Left kidney (tissue), 2 donors: ENCODE results near the gene PIANP. TPM values are rescaled to one million over a fixed set of nuclear protein-coding genes. Genes with fewer than 3 reads are reported as not detected.
"Not testable (repeated sequence)": the region's sequence is repeated elsewhere in the genome, so short reads cannot be mapped to it uniquely, and the experiment has no call there.

Experiments
- DNase-seq: peaks from one replicate; pipeline ENCODE4 v3.0.0-alpha.2; 2013
- polyA plus RNA-seq: library from polyadenylated mRNA; unstranded; fragments of 120-200 nt; gene quantifications from one replicate; pipeline ENCODE4 v1.2.1, GENCODE V29; 2013; ENCODE audit not compliant: insufficient read length

Gene PIANP
- polyA plus RNA-seq, 1 donor: 12.1 TPM

- not testable (repeated sequence) for DNase-seq
These were observed 7.7 kb upstream of the PIANP start for GRCh38 chr12:6708351-6708750.

GRCh38 chr12:6703631-6704030, 3.0 kb upstream of the PIANP start:
- no peak for DNase-seq

GRCh38 chr12:6701078-6701768, 608 bp upstream of the PIANP start:
- no peak for DNase-seq

GRCh38 chr12:6699989-6700645, 498 bp downstream of the PIANP start:
- no peak for DNase-seq

- DNase-seq: no peak
These were observed 1.2 kb downstream of the PIANP start for GRCh38 chr12:6699259-6699988.

GRCh38 chr12:6698352-6699046, 2.1 kb downstream of the PIANP start:
- no peak for DNase-seq

GRCh38 chr12:6697584-6698351, 2.8 kb downstream of the PIANP start:
- peak; percentile 46 for DNase-seq

GRCh38 chr12:6696690-6697583, 3.7 kb downstream of the PIANP start:
- peak; percentile 20 for DNase-seq

GRCh38 chr12:6695313-6696045, 5.1 kb downstream of the PIANP start:
- DNase-seq: no peak

- DNase-seq: no peak
These were observed 5.9 kb downstream of the PIANP start for GRCh38 chr12:6694701-6695100.

GRCh38 chr12:6693832-6694355, 6.7 kb downstream of the PIANP start:
- DNase-seq: no peak

- DNase-seq: no peak
These were observed 7.7 kb downstream of the PIANP start for GRCh38 chr12:6692888-6693287.

GRCh38 chr12:6691473-6691872, 9.1 kb downstream of the PIANP start:
- DNase-seq: no peak

GRCh38 chr12:6688999-6689882, 11.4 kb downstream of the PIANP start, which contains the start of gene ZNF384:
Gene ZNF384 (minus strand): TSS chr12:6689375. CDS start chr12:6679520, 9,855 bp downstream.
- peak; percentile 99 for DNase-seq

GRCh38 chr12:6688543-6688998, 12.0 kb downstream of the PIANP start:
- peak; percentile 20 for DNase-seq

GRCh38 chr12:6685814-6686213, 14.8 kb downstream of the PIANP start:
- no peak for DNase-seq

- DNase-seq: no peak
These were observed 16.0 kb downstream of the PIANP start for GRCh38 chr12:6684609-6685008.

- DNase-seq: no peak
These were observed 23.7 kb downstream of the PIANP start for GRCh38 chr12:6676962-6677361.
